Fibroblast of villous mesenchyme (primary cell): ENCODE data around the gene SERPINB3. TPM values are rescaled to one million over a fixed set of nuclear protein-coding genes. Genes with fewer than 3 reads are reported as not detected.
"Not testable (repeated sequence)": the region's sequence is repeated elsewhere in the genome, so short reads cannot be mapped to it uniquely, and the experiment has no call there.

Experiments used
- DNase-seq: peaks from one replicate; pipeline ENCODE4 v3.0.0-alpha.2; 2010; ENCODE audit warnings: low read depth
- H3K4me3 ChIP-seq: 2 replicates; pipeline ENCODE4 v1.5.1; 2011; ENCODE audit warnings: low read depth, mild to moderate bottlenecking, low read length
- total RNA-seq: library from RNA; depleted of rRNA; stranded (reverse); fragments of >200 nt; gene quantifications from 2 replicates; pipeline ENCODE4 v1.2.3, GENCODE V29; 2012
- TF ChIP-seq, protein P1 (sequence below): IDR thresholded peaks from 2 replicates; pipeline ENCODE4 v1.5.1; 2012; ENCODE audit warnings: low read depth, mild to moderate bottlenecking, low read length; ENCODE audit not compliant: insufficient read depth

The SERPINB3 gene
- total RNA-seq, 1 donor, result not detected

- TF ChIP-seq, protein P1, sequence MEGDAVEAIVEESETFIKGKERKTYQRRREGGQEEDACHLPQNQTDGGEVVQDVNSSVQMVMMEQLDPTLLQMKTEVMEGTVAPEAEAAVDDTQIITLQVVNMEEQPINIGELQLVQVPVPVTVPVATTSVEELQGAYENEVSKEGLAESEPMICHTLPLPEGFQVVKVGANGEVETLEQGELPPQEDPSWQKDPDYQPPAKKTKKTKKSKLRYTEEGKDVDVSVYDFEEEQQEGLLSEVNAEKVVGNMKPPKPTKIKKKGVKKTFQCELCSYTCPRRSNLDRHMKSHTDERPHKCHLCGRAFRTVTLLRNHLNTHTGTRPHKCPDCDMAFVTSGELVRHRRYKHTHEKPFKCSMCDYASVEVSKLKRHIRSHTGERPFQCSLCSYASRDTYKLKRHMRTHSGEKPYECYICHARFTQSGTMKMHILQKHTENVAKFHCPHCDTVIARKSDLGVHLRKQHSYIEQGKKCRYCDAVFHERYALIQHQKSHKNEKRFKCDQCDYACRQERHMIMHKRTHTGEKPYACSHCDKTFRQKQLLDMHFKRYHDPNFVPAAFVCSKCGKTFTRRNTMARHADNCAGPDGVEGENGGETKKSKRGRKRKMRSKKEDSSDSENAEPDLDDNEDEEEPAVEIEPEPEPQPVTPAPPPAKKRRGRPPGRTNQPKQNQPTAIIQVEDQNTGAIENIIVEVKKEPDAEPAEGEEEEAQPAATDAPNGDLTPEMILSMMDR, result no peak
- DNase-seq, result no peak
- no peak overlapping the region for H3K4me3 ChIP-seq
Measured at GRCh38 chr18:63681449-63682340, 20.0 kb upstream of the SERPINB3 start.

GRCh38 chr18:63679820-63680606 lies 18.3 kb upstream of the SERPINB3 start:
- no peak overlapping the region for H3K4me3 ChIP-seq
- no peak for DNase-seq
- TF ChIP-seq, protein P1, result no peak

DNA sequence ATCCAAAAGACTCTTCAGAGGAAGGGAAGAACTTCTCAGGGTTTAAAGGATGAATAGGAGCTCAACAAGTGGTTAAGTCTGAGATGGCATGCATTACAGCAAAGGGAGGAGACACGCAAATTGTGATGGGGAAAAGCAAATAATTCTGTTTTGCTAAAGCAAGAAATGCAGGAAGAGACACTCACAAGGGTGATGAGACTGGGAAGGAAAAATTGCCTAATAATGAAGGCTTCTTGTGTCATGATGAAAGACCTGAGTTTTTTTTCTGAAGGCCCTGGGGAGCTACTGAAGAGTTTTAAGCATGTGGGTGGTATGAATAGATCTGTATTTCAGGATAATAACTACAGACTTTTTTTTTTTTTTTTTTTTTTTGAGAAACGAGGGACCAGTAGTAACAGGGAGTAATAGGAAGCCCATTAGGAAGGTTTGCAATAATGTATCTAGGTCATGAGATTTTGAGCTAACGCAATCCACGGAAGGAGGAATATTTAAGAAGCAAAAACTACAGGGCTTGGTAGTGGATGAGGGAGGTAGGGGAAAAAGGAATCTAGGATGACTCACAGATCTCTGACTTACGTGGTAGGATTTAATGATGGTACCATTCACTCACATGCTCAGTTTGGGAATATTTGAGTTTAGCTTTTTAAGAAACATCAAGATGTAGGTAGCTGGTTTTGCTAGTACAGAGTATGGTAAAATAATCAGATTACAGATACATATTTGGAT lies 16.0 kb upstream of the SERPINB3 start:
- no peak overlapping the region for H3K4me3 ChIP-seq

DNA sequence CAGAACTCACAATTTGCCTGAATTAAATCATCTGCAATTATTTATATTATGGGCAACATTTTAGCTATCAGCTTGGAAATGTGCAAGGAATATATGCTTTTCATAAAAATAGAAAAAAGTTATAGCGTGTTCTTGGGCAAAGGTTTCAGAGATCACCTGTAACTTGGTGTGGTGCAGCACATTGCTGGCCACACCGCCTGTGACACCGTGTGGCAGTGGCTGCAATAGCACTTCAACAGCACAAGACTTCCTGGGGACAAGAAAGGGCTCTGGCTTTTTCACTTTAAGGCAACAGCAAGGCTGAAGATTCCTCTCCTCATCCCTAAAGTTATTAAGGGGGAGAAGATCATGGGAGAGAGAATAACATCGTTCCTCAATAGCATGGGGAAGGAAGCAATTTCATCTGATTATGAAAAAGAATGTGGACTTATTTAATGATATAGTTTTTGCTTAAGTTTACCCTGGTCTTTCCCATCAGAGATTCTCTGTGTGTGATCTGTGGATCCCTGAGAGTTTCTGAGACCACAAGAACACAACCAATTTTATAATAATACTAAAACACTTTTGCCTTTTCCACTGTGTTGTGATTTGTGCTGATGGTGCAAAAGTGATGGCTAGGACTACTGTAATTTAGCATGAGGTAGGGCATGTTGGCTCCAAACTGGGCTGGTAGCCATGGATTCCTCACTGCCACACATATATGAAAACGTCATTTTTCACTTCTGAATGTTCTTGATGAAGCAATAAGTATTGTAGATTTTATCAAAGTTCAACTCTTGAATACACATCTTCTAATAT lies 15.0 kb upstream of the SERPINB3 start:
- TF ChIP-seq, protein P1, result peak; percentile 24
- H3K4me3 ChIP-seq, result no peak overlapping the region
- DNase-seq, result no peak

More for the DNA sequence above, 16.0 kb upstream of the SERPINB3 start:
- DNase-seq, result peak; percentile 40
- TF ChIP-seq, protein P1, result no peak

- H3K4me3 ChIP-seq, result no peak overlapping the region
- TF ChIP-seq, protein P1, result no peak
- DNase-seq, result no peak
Measured at GRCh38 chr18:63664571-63664970, 2.9 kb upstream of the SERPINB3 start.

DNA sequence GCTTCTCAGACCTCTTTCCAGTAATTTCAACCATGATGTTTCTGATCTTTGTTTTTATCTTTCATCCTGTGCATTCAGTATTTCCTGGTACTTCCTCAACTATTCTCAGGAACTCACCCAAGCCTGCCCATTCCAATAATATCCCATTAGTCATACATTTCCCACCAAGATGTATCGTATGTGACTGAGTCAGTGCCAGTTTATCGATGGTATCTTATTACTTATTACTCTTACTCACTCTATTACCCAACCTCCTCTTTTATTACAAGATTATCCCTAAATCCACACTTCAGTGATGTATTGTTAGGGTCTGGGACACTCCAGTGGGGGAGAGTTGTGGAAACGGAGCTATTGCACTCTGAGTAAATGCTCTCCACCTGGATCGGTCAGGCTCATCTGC lies 2.8 kb downstream of the SERPINB3 start:
- not testable (repeated sequence) for H3K4me3 ChIP-seq, DNase-seq

GRCh38 chr18:63650271-63650670 lies 11.4 kb downstream of the SERPINB3 start:
- not testable (repeated sequence) for DNase-seq

More at GRCh38 chr18:63650271-63650670, 11.4 kb downstream of the SERPINB3 start:
- not testable (repeated sequence) for H3K4me3 ChIP-seq
